Panc1 (cell line): ENCODE data around the gene IGFBP7. TPM values are rescaled to one million over a fixed set of nuclear protein-coding genes. Genes with fewer than 3 reads are reported as not detected.

ENCODE experiments used
- ATAC-seq: fragments of 200-7000 bp; cut with Tn5 transposase; 2 replicates; pipeline ENCODE4 v1.9.1; 2020; ENCODE audit warnings: mild to moderate bottlenecking, moderate library complexity
- BruUV-seq: library from RNA; stranded (reverse); fragments of 400-500 nt; replicated peaks from 2 replicates; lab custom pipeline; 2021; lab: Mats Ljungman, UMichigan
- CTCF ChIA-PET: fragments of 300-600 bp; sonication (Branson Sonifier 250); formaldehyde crosslinking; loops from one replicate; lab custom pipeline; 2022; ENCODE audit warnings: antibody characterized with exemption; lab: Charles Lee
- POLR2A ChIA-PET: fragments of 300-600 bp; sonication (Branson Sonifier 250); formaldehyde crosslinking; loops from one replicate; lab custom pipeline; 2022; ENCODE audit warnings: antibody characterized with exemption; lab: Charles Lee
- DNase-seq: peaks from one replicate; pipeline ENCODE4 v3.0.0-alpha.2; 2010; ENCODE audit warnings: low read depth, low spot score
- H3K27ac ChIP-seq: 2 replicates; pipeline ENCODE4 v1.5.1; 2011; ENCODE audit warnings: mild to moderate bottlenecking, low read length, inconsistent platforms
- H3K27me3 ChIP-seq: fragments of 200-500 bp; sonication (Bioruptor generic); 2 replicates; pipeline ENCODE4 v1.6.0; 2014; ENCODE audit warnings: low read length, inconsistent platforms; ENCODE audit not compliant: control insufficient read depth, insufficient read depth
- H3K36me3 ChIP-seq: fragments of 200-500 bp; sonication (Bioruptor generic); 2 replicates; pipeline ENCODE4 v1.5.1; 2014; ENCODE audit warnings: inconsistent platforms, mild to moderate bottlenecking, low read length, moderate library complexity; ENCODE audit not compliant: control insufficient read depth, insufficient read depth
- H3K4me1 ChIP-seq: 2 replicates; pipeline ENCODE4 v1.5.1; 2011; ENCODE audit warnings: inconsistent platforms, mild to moderate bottlenecking, low read length, moderate library complexity; ENCODE audit not compliant: control insufficient read depth, insufficient read depth
- H3K4me3 ChIP-seq, 2 experiments: 2 replicates each; pipeline ENCODE4 v1.5.1; 2011 to 2012; ENCODE audit warnings: low read depth in 2 of 2, low read length in 2 of 2, mild to moderate bottlenecking in 2 of 2, inconsistent platforms in 1 of 2, moderate library complexity in 1 of 2
- H3K9me3 ChIP-seq: fragments of 200-500 bp; sonication (Bioruptor generic); 2 replicates; pipeline ENCODE4 v1.5.1; 2014; ENCODE audit warnings: low read depth, mild to moderate bottlenecking, inconsistent platforms, low read length, moderate library complexity; ENCODE audit not compliant: control insufficient read depth, insufficient read depth
- CTCF ChIP-seq: fragments of 450-650 bp; IDR thresholded peaks from 2 replicates; pipeline ENCODE4 v1.5.1; 2017; ENCODE audit warnings: mild to moderate bottlenecking
- POLR2AphosphoS5 ChIP-seq: IDR thresholded peaks from 2 replicates; pipeline ENCODE4 v1.6.1; 2012; ENCODE audit warnings: mild to moderate bottlenecking, low read depth, low read length, moderate library complexity
- REST ChIP-seq, 2 experiments: IDR thresholded peaks; 2 replicates each; pipeline ENCODE4 v1.6.1; 2011 to 2012; ENCODE audit warnings: low read depth in 2 of 2, control low read depth in 1 of 2, low read length in 1 of 2, mild to moderate bottlenecking in 1 of 2, moderate library complexity in 1 of 2; ENCODE audit not compliant: insufficient read depth in 1 of 2
- SIN3A ChIP-seq: IDR thresholded peaks from 2 replicates; pipeline ENCODE4 v1.6.1; 2012; ENCODE audit warnings: low read depth, mild to moderate bottlenecking, low read length, moderate library complexity, borderline replicate concordance; ENCODE audit not compliant: insufficient read depth
- TCF7L2 ChIP-seq: IDR thresholded peaks from 2 replicates; pipeline ENCODE4 v1.6.1; 2011; ENCODE audit warnings: mild to moderate bottlenecking, low read depth, low read length, inconsistent platforms
- in situ Hi-C: cut with HindIII; loops from 2 replicates; pipeline ENCODE4 v1.10.0; 2016; ENCODE audit warnings: low sequenced_read_pairs, low pct_unique_long_range_greater_than_20kb
- intact Hi-C: fragments of 100-400 bp; cut with micrococcal nuclease; formaldehyde crosslinking; loops from one replicate; pipeline ENCODE4 v1.10.0; 2022; ENCODE audit not compliant: unreplicated experiment
- total RNA-seq: library from RNA; stranded (reverse); gene quantifications from one replicate; pipeline ENCODE4 v1.2.1, GENCODE V29; 2021; ENCODE audit not compliant: unreplicated experiment

The IGFBP7 gene
- total RNA-seq, 1 experiment from 2014 or later: 9.5 TPM

GRCh38 chr4:57085278-57085677, 24.9 kb downstream of the IGFBP7 start:
- no TSS peak for BruUV-seq

GRCh38 chr4:57084360-57084759, 25.8 kb downstream of the IGFBP7 start:
- in situ Hi-C loops (no loop called here), intact Hi-C loops (no loop called here)
- ChIA-PET CTCF (no interaction called here), POLR2A (no interaction called here)
- Histone ChIP-seq H3K9me3 (no peaks in the 10 kb centered on the region), H3K4me3 (no peak overlapping the region), H3K4me1 (no peaks in the 10 kb centered on the region), H3K27ac (no peak overlapping the region), H3K27me3 (no peaks in the 10 kb centered on the region), H3K36me3 (no peaks in the 10 kb centered on the region)
- ATAC-seq (no peak), DNase-seq (no peak)
- no TSS peak for BruUV-seq
- TF ChIP-seq SIN3A (no peak), REST (IDR thresholded peaks at IDR 0.05; ENCODE audit: insufficient read depth in 1 of 2, low read depth in 2 of 2, low read length in 1 of 2) (no peak), CTCF (no peak), POLR2AphosphoS5 (no peak), TCF7L2 (no peak)

More at GRCh38 chr4:57085278-57085677, 24.9 kb downstream of the IGFBP7 start:
- H3K4me3 ChIP-seq: no peak overlapping the region
- no peaks in the 10 kb centered on the region for H3K36me3 ChIP-seq
- no peak overlapping the region for H3K27ac ChIP-seq
- no peak for TF ChIP-seq SIN3A
- TF ChIP-seq CTCF: no peak
- no peak for TF ChIP-seq POLR2AphosphoS5
- no peak for TF ChIP-seq TCF7L2
- TF ChIP-seq REST (IDR thresholded peaks at IDR 0.05; ENCODE audit: insufficient read depth in 1 of 2, low read depth in 2 of 2, low read length in 1 of 2): no peak
- DNase-seq (no peak), ATAC-seq (no peak)
- ChIA-PET POLR2A (no interaction called here), CTCF (no interaction called here)
- H3K4me1 ChIP-seq: no peaks in the 10 kb centered on the region
- intact Hi-C loops (no loop called here), in situ Hi-C loops (no loop called here)
- H3K27me3 ChIP-seq: no peaks in the 10 kb centered on the region
- no peaks in the 10 kb centered on the region for H3K9me3 ChIP-seq
